HL-60 (cell line): Measurements from ENCODE around the gene ARHGAP11B.
"Not testable (repeated sequence)": the region's sequence is repeated elsewhere in the genome, so short reads cannot be mapped to it uniquely, and the experiment has no call there.

ENCODE experiments used
- DNase-seq, 2 experiments: peaks; one replicate each; pipeline ENCODE4 v3.0.0-alpha.2; 2010 to 2020; ENCODE audit warnings: low read depth in 1 of 2, low spot score in 1 of 2
- H3K27ac ChIP-seq: fragments of 250-450 bp; sonication (Bioruptor Pico); replicated peaks from 2 replicates; pipeline ENCODE4 v1.5.1; 2020; ENCODE audit warnings: mild to moderate bottlenecking, moderate library complexity
- H3K27me3 ChIP-seq: fragments of 250-450 bp; sonication (Bioruptor Pico); 2 replicates; pipeline ENCODE4 v1.5.1; 2021; ENCODE audit warnings: mild to moderate bottlenecking, moderate library complexity; ENCODE audit not compliant: insufficient read depth, poor library complexity, severe bottlenecking
- H3K4me3 ChIP-seq: replicated peaks from 2 replicates; pipeline ENCODE4 v1.5.1; 2011; ENCODE audit warnings: mild to moderate bottlenecking, control low read depth, low read length; ENCODE audit not compliant: insufficient read depth
- CTCF ChIP-seq: IDR thresholded peaks from one replicate; pipeline ENCODE4 v1.5.1; 2011; ENCODE audit warnings: low read length, control low read depth, inconsistent platforms; ENCODE audit not compliant: insufficient read depth
- GABPA ChIP-seq: IDR thresholded peaks from 2 replicates; pipeline ENCODE4 v1.6.1; 2012; ENCODE audit warnings: low read depth
- POLR2AphosphoS5 ChIP-seq: IDR thresholded peaks from 2 replicates; pipeline ENCODE4 v1.6.1; 2012; ENCODE audit warnings: low read depth
- REST ChIP-seq: IDR thresholded peaks from 2 replicates; pipeline ENCODE4 v1.6.1; 2012; ENCODE audit warnings: low read depth; ENCODE audit not compliant: insufficient replicate concordance
- SPI1 ChIP-seq: IDR thresholded peaks from 2 replicates; pipeline ENCODE4 v1.6.1; 2012; ENCODE audit warnings: low read depth, mild to moderate bottlenecking, borderline replicate concordance

The ARHGAP11B gene

GRCh38 chr15:30661154-30661553, 35.2 kb downstream of the ARHGAP11B start:
- H3K4me3 ChIP-seq, DNase-seq, H3K27ac ChIP-seq, H3K27me3 ChIP-seq: not testable (repeated sequence)
- peak; percentile 7 for TF ChIP-seq CTCF

DNA sequence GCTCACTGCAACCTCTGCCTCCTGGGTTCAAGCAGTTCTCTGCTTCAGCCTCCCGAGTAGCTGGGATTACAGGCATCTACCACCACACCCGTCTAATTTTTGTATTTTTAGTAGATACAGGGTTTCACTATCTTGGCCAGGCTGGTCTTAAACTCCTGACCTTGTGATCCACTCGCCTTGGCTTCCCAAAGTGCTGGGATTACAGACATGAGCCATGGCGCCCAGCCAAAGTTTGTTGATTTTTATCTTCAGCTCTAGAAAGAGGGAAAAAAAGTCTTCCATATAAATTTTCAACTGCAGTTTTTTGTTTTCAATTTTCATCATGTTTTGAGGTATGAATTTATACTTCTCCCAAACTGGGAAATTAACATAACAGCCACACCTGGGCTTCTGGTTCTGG, 43.7 kb downstream of the ARHGAP11B start:
- DNase-seq, H3K27ac ChIP-seq, H3K27me3 ChIP-seq, H3K4me3 ChIP-seq: not testable (repeated sequence)

DNA sequence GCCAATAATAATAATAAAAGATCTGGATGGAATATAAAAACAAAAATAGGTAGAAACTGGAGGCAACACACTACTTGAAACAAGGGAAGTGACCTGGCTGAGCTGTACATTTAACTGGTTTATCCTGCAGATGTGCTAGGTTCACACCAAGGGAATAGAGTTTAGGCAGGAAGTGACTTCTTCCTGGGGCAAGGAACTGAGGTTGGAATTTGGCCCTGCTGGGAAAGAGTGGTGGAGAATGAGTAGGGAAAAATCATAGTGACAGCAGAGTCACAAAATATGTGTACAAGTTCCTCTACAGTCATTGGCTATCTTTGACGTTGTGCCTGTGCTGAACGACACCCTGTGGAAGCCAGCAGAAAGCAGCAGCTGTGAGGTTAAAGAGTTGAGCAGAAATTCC, 44.1 kb downstream of the ARHGAP11B start:
- H3K4me3 ChIP-seq = no peak overlapping the region
- H3K27ac ChIP-seq = no peak overlapping the region
- no peak for TF ChIP-seq POLR2AphosphoS5
- TF ChIP-seq CTCF = no peak
- no peak for TF ChIP-seq SPI1
- TF ChIP-seq GABPA = no peak
- no peak for TF ChIP-seq REST
- no peak for DNase-seq
- H3K27me3 ChIP-seq = no peaks in the 10 kb centered on the region

DNA sequence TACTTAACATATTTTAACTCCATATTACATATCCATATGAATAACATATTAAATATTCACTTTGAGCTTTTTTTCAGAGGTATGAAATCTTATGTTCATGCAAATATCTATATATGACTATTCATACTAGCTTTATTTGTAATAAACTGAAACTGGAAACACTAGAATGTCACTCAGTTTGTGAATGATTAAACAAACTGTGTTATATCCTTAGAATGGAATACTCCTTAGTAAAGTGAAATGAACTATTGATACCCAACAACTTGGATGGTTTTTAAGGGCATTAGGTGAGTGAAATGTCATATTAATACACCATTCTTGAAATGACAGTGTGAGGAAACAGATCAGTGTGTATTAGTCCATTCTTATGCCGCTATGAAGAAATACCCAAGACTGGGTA, 45.4 kb downstream of the ARHGAP11B start:
- DNase-seq = no peak
- Histone ChIP-seq H3K27ac (no peak overlapping the region), H3K27me3 (no peaks in the 10 kb centered on the region), H3K4me3 (no peak overlapping the region)
- TF ChIP-seq CTCF = no peak

GRCh38 chr15:30675126-30675525, 49.2 kb downstream of the ARHGAP11B start:
- Histone ChIP-seq H3K27me3 (no peaks in the 10 kb centered on the region), H3K4me3 (no peak overlapping the region), H3K27ac (no peak overlapping the region)
- no peak for TF ChIP-seq GABPA
- no peak for TF ChIP-seq SPI1
- no peak for TF ChIP-seq REST
- TF ChIP-seq CTCF = no peak
- TF ChIP-seq POLR2AphosphoS5 = no peak
- no peak for DNase-seq

DNA sequence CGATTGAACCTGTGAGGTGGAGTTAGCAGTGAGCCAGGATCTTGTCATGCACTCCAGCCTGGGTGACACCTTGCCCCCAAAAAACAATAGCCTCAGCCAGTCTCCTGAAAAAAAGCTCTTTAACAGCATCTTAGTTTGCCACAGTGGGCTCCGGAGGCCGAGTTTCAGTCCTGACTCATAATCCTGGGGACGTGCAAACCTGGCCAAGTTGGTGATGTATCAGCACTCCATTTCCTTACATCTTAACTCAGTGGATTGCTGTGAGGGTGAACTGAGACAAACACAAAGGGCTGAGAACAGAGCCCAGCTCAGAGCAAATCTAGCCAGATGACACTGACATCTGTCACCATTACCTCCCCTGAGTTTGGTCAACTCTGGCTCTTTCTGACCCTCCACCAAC, 50.0 kb downstream of the ARHGAP11B start:
- not testable (repeated sequence) for H3K27me3 ChIP-seq, DNase-seq, H3K4me3 ChIP-seq, H3K27ac ChIP-seq

DNA sequence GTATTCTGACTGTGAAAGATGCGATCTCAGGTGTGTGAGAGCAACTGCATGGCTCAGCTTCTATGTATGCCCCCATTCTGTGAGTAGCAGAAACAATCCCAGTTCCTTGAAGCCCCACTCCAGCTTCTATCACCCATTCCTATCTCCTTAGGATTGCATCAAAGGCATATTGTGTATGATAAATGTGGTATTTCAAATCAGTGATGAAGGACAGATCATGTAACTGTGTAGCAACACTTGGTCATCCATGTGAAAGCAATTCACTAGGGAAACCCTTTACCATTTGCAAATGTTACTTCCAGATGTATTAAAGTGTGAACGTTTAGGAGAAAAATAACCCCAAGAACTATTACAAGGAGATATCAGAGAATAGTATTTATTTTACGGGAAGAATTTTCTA, 55.1 kb downstream of the ARHGAP11B start:
- H3K27ac ChIP-seq, H3K27me3 ChIP-seq, DNase-seq, H3K4me3 ChIP-seq: not testable (repeated sequence)
